H1 (cell line): ENCODE data around the gene DRAM1. TPM values are rescaled to one million over a fixed set of nuclear protein-coding genes. Genes with fewer than 3 reads are reported as not detected.

Experiments used
- CTCF ChIA-PET: fragments of 300-600 bp; sonication (Branson Sonifier 250); formaldehyde crosslinking; loops from one replicate; lab custom pipeline; 2021; ENCODE audit not compliant: partially characterized antibody; lab: Charles Lee
- POLR2A ChIA-PET: fragments of 300-600 bp; sonication (Branson Sonifier 250); formaldehyde crosslinking; loops from one replicate; lab custom pipeline; 2021; ENCODE audit warnings: inconsistent platforms; ENCODE audit not compliant: partially characterized antibody; lab: Charles Lee
- DNase-seq, 2 experiments: peaks; one replicate each; pipeline versions ENCODE4 v3.0.0 to v3.0.0-alpha.2; 2010 to 2022; ENCODE audit warnings: low spot score in 2 of 2, low read depth in 1 of 2, mixed read lengths in 1 of 2
- FAIRE-seq: peaks from 2 replicates; lab custom pipeline; 2011; peaks lifted over from hg19 to GRCh38; lab: Jason Lieb, UNC
- H2AFZ ChIP-seq: 2 replicates; pipeline ENCODE4 v1.8.1; 2012; ENCODE audit warnings: low read length, inconsistent platforms
- H2AK5ac ChIP-seq: 2 replicates; pipeline ENCODE4 v1.6.1; 2013; ENCODE audit warnings: low read depth, low read length
- H2BK120ac ChIP-seq: replicated peaks from 2 replicates; pipeline ENCODE3; 2013; ENCODE audit warnings: low read depth, low read length, inconsistent platforms
- H2BK12ac ChIP-seq: 2 replicates; pipeline ENCODE4 v1.6.1; 2013; ENCODE audit warnings: low read depth, low read length
- H2BK15ac ChIP-seq: 2 replicates; pipeline ENCODE4 v1.6.1; 2013; ENCODE audit warnings: low read length
- H2BK20ac ChIP-seq: 2 replicates; pipeline ENCODE4 v1.6.1; 2013; ENCODE audit warnings: low read length
- H2BK5ac ChIP-seq: 2 replicates; pipeline ENCODE4 v1.6.1; 2013; ENCODE audit warnings: low read depth, low read length
- H3K14ac ChIP-seq: 2 replicates; pipeline ENCODE4 v1.6.1; 2013; ENCODE audit warnings: inconsistent platforms; ENCODE audit not compliant: insufficient read length
- H3K18ac ChIP-seq: 2 replicates; pipeline ENCODE4 v1.6.1; 2013; ENCODE audit warnings: low read length; ENCODE audit errors: extremely low read depth
- H3K23ac ChIP-seq: 2 replicates; pipeline ENCODE4 v1.6.1; 2013; ENCODE audit warnings: inconsistent platforms; ENCODE audit not compliant: insufficient read length
- H3K23me2 ChIP-seq: 2 replicates; pipeline ENCODE4 v1.6.1; 2013; ENCODE audit warnings: low read depth, low read length
- H3K27ac ChIP-seq: 2 replicates; pipeline ENCODE4 v1.6.1; 2011; ENCODE audit warnings: low read depth, low read length, inconsistent platforms
- H3K27me3 ChIP-seq, 4 experiments: replicated peaks in 1 of 4; 1 replicate in 1 of 4; 2 replicates in 3 of 4; pipeline versions ENCODE4 v1.6.1 to v1.8.1; 2011 to 2013; ENCODE audit warnings: low read length in 3 of 4, mild to moderate bottlenecking in 3 of 4, inconsistent platforms in 2 of 4, mixed read lengths in 2 of 4, moderate library complexity in 1 of 4; ENCODE audit not compliant: control insufficient read depth in 3 of 4, insufficient read depth in 3 of 4; ENCODE audit errors: extremely low read depth in 1 of 4
- H3K36me3 ChIP-seq, 4 experiments: 2 replicates each; pipeline versions ENCODE4 v1.6.1 to v1.8.1; 2011 to 2013; ENCODE audit warnings: mild to moderate bottlenecking in 4 of 4, low read length in 3 of 4, moderate library complexity in 2 of 4, control low read depth in 1 of 4, inconsistent platforms in 1 of 4; ENCODE audit not compliant: insufficient read depth in 4 of 4, control insufficient read depth in 2 of 4
- H3K4ac ChIP-seq: replicated peaks from 2 replicates; pipeline ENCODE3; 2013; ENCODE audit warnings: low read length, low read depth, mixed read lengths, inconsistent platforms; ENCODE audit not compliant: insufficient read length
- H3K4me1 ChIP-seq, 4 experiments: replicated peaks in 1 of 4; 1 replicate in 1 of 4; 2 replicates in 3 of 4; pipeline versions ENCODE4 v1.6.1 to v1.8.1; 2011 to 2013; ENCODE audit warnings: low read length in 3 of 4, inconsistent platforms in 2 of 4, mixed read lengths in 1 of 4; ENCODE audit not compliant: insufficient read depth in 4 of 4, control insufficient read depth in 3 of 4
- H3K4me2 ChIP-seq, 2 experiments: 2 replicates each; pipeline versions ENCODE4 v1.6.1 to v1.8.1; 2011 to 2013; ENCODE audit warnings: low read depth in 2 of 2, low read length in 2 of 2, control low read depth in 1 of 2, inconsistent platforms in 1 of 2, mild to moderate bottlenecking in 1 of 2; ENCODE audit not compliant: insufficient read depth in 1 of 2
- H3K4me3 ChIP-seq, 4 experiments: fragments of 200-600, 300-600 bp in 1 of 4; sonication (generic), shearing (Covaris generic), sonication (Bioruptor Twin) in 1 of 4; 2 replicates each; pipeline versions ENCODE4 v1.5.1 to v1.8.1; 2011 to 2016; ENCODE audit warnings: low read length in 4 of 4, low read depth in 3 of 4, control low read depth in 2 of 4, inconsistent platforms in 2 of 4, mild to moderate bottlenecking in 2 of 4, mixed read lengths in 1 of 4, moderate library complexity in 1 of 4; ENCODE audit not compliant: insufficient read depth in 2 of 4; ENCODE audit errors: extremely low read depth in 1 of 4
- H3K56ac ChIP-seq: replicated peaks from 2 replicates; pipeline ENCODE3; 2013; ENCODE audit warnings: low read depth, mild to moderate bottlenecking, mixed read lengths, low read length, inconsistent platforms; ENCODE audit not compliant: insufficient read length
- H3K79me1 ChIP-seq: 2 replicates; pipeline ENCODE4 v1.6.1; 2013; ENCODE audit warnings: low read depth, low read length, control low read depth
- H3K79me2 ChIP-seq, 2 experiments: 2 replicates each; pipeline versions ENCODE4 v1.6.1 to v1.8.1; 2012 to 2013; ENCODE audit warnings: low read length in 2 of 2, mild to moderate bottlenecking in 2 of 2, inconsistent platforms in 1 of 2; ENCODE audit not compliant: insufficient read depth in 2 of 2, control insufficient read depth in 1 of 2
- H3K9ac ChIP-seq, 4 experiments: replicated peaks in 1 of 4; 1 replicate in 1 of 4; 2 replicates in 3 of 4; pipeline versions ENCODE4 v1.6.1 to v1.8.1; 2011 to 2013; ENCODE audit warnings: low read depth in 3 of 4, low read length in 3 of 4, control low read depth in 2 of 4, mild to moderate bottlenecking in 2 of 4, moderate library complexity in 2 of 4, inconsistent platforms in 1 of 4; ENCODE audit errors: extremely low read depth in 1 of 4
- H3K9me3 ChIP-seq, 2 experiments: 2 replicates each; pipeline versions ENCODE4 v1.6.1 to v1.8.1; 2012 to 2013; ENCODE audit warnings: mild to moderate bottlenecking in 2 of 2, moderate library complexity in 2 of 2, control low read depth in 1 of 2, inconsistent platforms in 1 of 2, low read depth in 1 of 2, low read length in 1 of 2, mixed read lengths in 1 of 2; ENCODE audit not compliant: insufficient read depth in 2 of 2
- H4K20me1 ChIP-seq, 2 experiments: replicated peaks in 1 of 2; 2 replicates each; pipeline versions ENCODE3 to v1.8.1; 2011 to 2013; ENCODE audit warnings: inconsistent platforms in 2 of 2, low read length in 2 of 2, mild to moderate bottlenecking in 1 of 2; ENCODE audit not compliant: insufficient read depth in 2 of 2, control insufficient read depth in 1 of 2
- H4K5ac ChIP-seq: 2 replicates; pipeline ENCODE4 v1.6.1; 2013; ENCODE audit warnings: low read length, low read depth, mixed read lengths, inconsistent platforms; ENCODE audit not compliant: insufficient read length
- H4K8ac ChIP-seq: 2 replicates; pipeline ENCODE4 v1.8.0; 2013; ENCODE audit warnings: mild to moderate bottlenecking, moderate library complexity, low read length, inconsistent platforms; ENCODE audit not compliant: insufficient read depth; ENCODE audit errors: extremely low read depth
- H4K91ac ChIP-seq: replicated peaks from 2 replicates; pipeline ENCODE3; 2013; ENCODE audit warnings: low read length, mixed read lengths, inconsistent platforms; ENCODE audit not compliant: insufficient read length
- BRCA1 ChIP-seq: IDR thresholded peaks from 2 replicates; pipeline ENCODE4 v1.6.1; 2012; ENCODE audit warnings: low read depth, low read length, improper control_type of control experiment
- FOSL1 ChIP-seq: IDR thresholded peaks from 2 replicates; pipeline ENCODE4 v1.6.1; 2011; ENCODE audit warnings: mild to moderate bottlenecking, low read depth, low read length, moderate library complexity; ENCODE audit not compliant: insufficient read depth
- SAP30 ChIP-seq: fragments of 300-600 bp; sonication (generic); IDR thresholded peaks from 2 replicates; pipeline ENCODE4 v1.7.1; 2012; ENCODE audit warnings: low read length, moderate library complexity, mild to moderate bottlenecking, inconsistent platforms; ENCODE audit not compliant: insufficient read depth, insufficient replicate concordance
- WGBS, 2 experiments: shearing (Covaris generic) in 1 of 2; methylation state at CpG; one replicate each; pipeline versions ENCODE4 v1.1.6 to v1.1.7; 2013 to 2015; ENCODE audit warnings: low lambda C conversion rate in 2 of 2, mixed read lengths in 2 of 2, inconsistent platforms in 1 of 2, low coverage in 1 of 2, missing lambda C conversion rate in 1 of 2; ENCODE audit not compliant: insufficient replicate concordance in 2 of 2, insufficient coverage in 1 of 2, insufficient read length in 1 of 2; ENCODE audit errors: extremely low coverage in 1 of 2, missing lambda C conversion rate in 1 of 2; 5-methylcytosine and 5-hydroxymethylcytosine counted together
- polyA plus RNA-seq, 7 experiments: library from polyadenylated mRNA; depleted of rRNA in 3 of 7; stranded (reverse) in 5 of 7; unstranded in 2 of 7; fragments of >200 nt in 5 of 7; fragments of 200-250 nt in 2 of 7; gene quantifications; 1 replicate in 5 of 7; 2 replicates in 1 of 7; 4 replicates in 1 of 7; pipeline versions ENCODE4 v1.2.1 to v1.2.3, GENCODE V29; 2011 to 2013; ENCODE audit warnings: missing spikeins in 2 of 7, mixed read lengths in 2 of 7
- total RNA-seq: library from RNA; stranded (reverse); fragmentation: NEBNext Ultra II Directional; extraction: Animal tissue kit (Norgen Biotek cat#: 25700); gene quantifications from 2 replicates; pipeline ENCODE4 v1.2.1, GENCODE V29; 2021

DRAM1 gene
- total and polyA plus RNA-seq, 2 of the 8 experiments (the other 6 are each of a cell fraction or from before 2014, with no cell fraction given): 4.6 to 6.2 TPM

DNA sequence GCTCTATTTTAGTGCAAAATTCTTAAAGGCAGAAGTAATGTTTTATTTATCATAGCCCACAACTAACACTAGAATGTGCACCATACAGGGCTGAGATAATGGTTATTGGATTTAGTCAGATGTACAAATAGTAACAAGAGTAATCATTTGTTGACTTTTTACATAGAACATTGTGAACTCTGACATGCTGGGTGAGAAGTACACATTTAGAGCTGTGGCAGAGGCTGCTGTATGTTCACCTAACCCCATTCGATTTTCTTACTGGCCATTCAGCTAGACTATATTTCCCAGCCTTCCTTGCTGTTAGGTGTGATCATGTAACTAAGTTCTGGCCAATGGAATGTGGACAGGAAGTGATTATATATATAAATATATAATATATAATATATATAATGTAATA, 89.1 kb downstream of the DRAM1 start:
- Histone ChIP-seq H3K4me2 (no peak overlapping the region), H2AFZ (no peak overlapping the region), H4K91ac (no peak overlapping the region), H4K8ac (no peak overlapping the region), H3K9me3 (no peaks in the 10 kb centered on the region), H2BK5ac (no peak overlapping the region), H3K4ac (no peak overlapping the region), H3K79me1 (no peaks in the 10 kb centered on the region), H2AK5ac (no peak overlapping the region), H3K79me2 (no peaks in the 10 kb centered on the region), H2BK20ac (no peak overlapping the region), H3K23me2 (no peaks in the 10 kb centered on the region), H4K5ac (no peak overlapping the region), H2BK12ac (no peak overlapping the region), H3K4me3 (no peak overlapping the region), H2BK120ac (no peak overlapping the region), H3K56ac (no peak overlapping the region), H4K20me1 (no peaks in the 10 kb centered on the region), H3K4me1 (no peaks in the 10 kb centered on the region), H3K14ac (no peak overlapping the region), H3K27ac (no peak overlapping the region), H2BK15ac (no peak overlapping the region), H3K27me3 (no peaks in the 10 kb centered on the region), H3K36me3 (no peaks in the 10 kb centered on the region), H3K18ac (no peak overlapping the region), H3K9ac (no peak overlapping the region), H3K23ac (no peak overlapping the region)
- CTCF ChIA-PET: interaction anchor here (0.7 to 1.9 kb wide), 7 partner anchors 9 to 1240 kb away, joined by 3 to 7 read pairs (median 3); no protein-coding TSS in a partner anchor
- DNase-seq (no peak), FAIRE-seq (no peak)
- 78% methylated on average over 1 of the region's 1 CpG; no CpG with 5 or more reads in 1 of the 2 experiments for WGBS, 2 experiments
- POLR2A ChIA-PET: no interaction called here
- no peak for TF ChIP-seq FOSL1
- no peak for TF ChIP-seq BRCA1
- TF ChIP-seq SAP30: no peak
